Sigmoid colon (tissue), 7 donors: Measurements from ENCODE around the gene C20orf173. TPM values are rescaled to one million over a fixed set of nuclear protein-coding genes. Genes with fewer than 3 reads are reported as not detected.

ENCODE experiments used
- DNase-seq: peaks from one replicate; pipeline ENCODE4 v3.0.0-alpha.2; 2019
- H3K27ac ChIP-seq, 4 donors: fragments of 200-600 bp; sonication (generic); one replicate each; pipeline ENCODE4 v1.5.1; 2016 to 2019; ENCODE audit warnings: mild to moderate bottlenecking in 1 of 4
- H3K27me3 ChIP-seq, 3 donors: fragments of 200-600 bp; sonication (generic); one replicate each; pipeline ENCODE4 v1.5.1; 2019; ENCODE audit warnings: mild to moderate bottlenecking in 1 of 3
- H3K36me3 ChIP-seq, 4 donors: fragments of 200-600 bp; sonication (generic); one replicate each; pipeline ENCODE4 v1.5.1; 2016 to 2019
- H3K4me1 ChIP-seq, 4 donors: fragments of 200-600 bp; sonication (generic); one replicate each; pipeline ENCODE4 v1.5.1; 2017 to 2019
- H3K4me3 ChIP-seq, 4 donors: fragments of 200-600 bp; sonication (generic); one replicate each; pipeline ENCODE4 v1.5.1; 2017 to 2019; ENCODE audit warnings: mild to moderate bottlenecking in 2 of 4, moderate library complexity in 1 of 4
- H3K9me3 ChIP-seq, 4 donors: fragments of 200-600 bp in 3 of 4; sonication (generic) in 3 of 4; one replicate each; pipeline versions ENCODE4 v1.5.1 to v1.6.1; 2013 to 2019
- CTCF ChIP-seq, 4 experiments: fragments of 450-650 bp in 3 of 4; fragments of 200-600 bp in 1 of 4; IDR thresholded peaks; one replicate each; pipeline ENCODE4 v1.5.1; 2016 to 2019; ENCODE audit warnings: antibody characterized with exemption in 4 of 4, mild to moderate bottlenecking in 3 of 4, moderate library complexity in 2 of 4
- EP300 ChIP-seq, 4 donors: sonication (generic); formaldehyde crosslinking; IDR thresholded peaks; one replicate each; pipeline ENCODE4 v1.6.1; 2017; ENCODE audit warnings: antibody characterized with exemption in 4 of 4
- POLR2A ChIP-seq, 2 donors: fragments of 450-650 bp; IDR thresholded peaks; one replicate each; pipeline ENCODE4 v1.6.1; 2016; ENCODE audit warnings: antibody characterized with exemption in 2 of 2, mild to moderate bottlenecking in 2 of 2, moderate library complexity in 2 of 2
- POLR2AphosphoS5 ChIP-seq, 4 donors: sonication (generic); formaldehyde crosslinking; IDR thresholded peaks; one replicate each; pipeline ENCODE4 v1.6.1; 2017; ENCODE audit warnings: antibody characterized with exemption in 4 of 4
- WGBS, 2 donors: extraction: QIAGEN DNeasy Blood & Tissue Kit; methylation state at CpG; one replicate each; pipeline ENCODE4 v1.1.7; 2013; 5-methylcytosine and 5-hydroxymethylcytosine counted together
- intact Hi-C: fragments of 100-400 bp; cut with DNase I; formaldehyde crosslinking; loops from one replicate; pipeline ENCODE4 v1.15.1; 2023
- polyA plus RNA-seq, 3 donors: library from polyadenylated mRNA; stranded (reverse); fragments of 200-250 nt; gene quantifications; one replicate each; pipeline ENCODE4 v1.2.3, GENCODE V29; 2013
- total RNA-seq, 4 donors: library from RNA; depleted of rRNA; stranded (reverse); fragments of >200 nt; gene quantifications; one replicate each; pipeline ENCODE4 v1.1.0, GENCODE V29; 2016
- donor health status: healthy with polysubstance abuse.
- donor health status: Bipolar disorder and iron deficiency.
- donor health status: healthy.

C20orf173 gene
- total and polyA plus RNA-seq, 7 donors: not detected

GRCh38 chr20:35562541-35563110 is 33.2 kb upstream of the C20orf173 start:
- Histone ChIP-seq H3K27me3 (no peaks in the 10 kb centered on the region), H3K4me1 (peaks cover 0 to 4% (median 0%) of the 10 kb centered on the region in 4 donors), H3K9me3 (no peaks in the 10 kb centered on the region), H3K27ac (no peak overlapping the region), H3K36me3 (peaks cover 0 to 14% (median 3%) of the 10 kb centered on the region in 4 donors), H3K4me3 (no peak overlapping the region)
- 84% methylated on average over 10 of the region's 10 CpGs for WGBS, 2 donors
- intact Hi-C loops: no loop called here
- no peak for DNase-seq
- TF ChIP-seq CTCF (IDR thresholded peaks at IDR 0.05) (no peak), EP300 (IDR thresholded peaks at IDR 0.05) (no peak), POLR2A (IDR thresholded peaks at IDR 0.05) (no peak), POLR2AphosphoS5 (IDR thresholded peaks at IDR 0.05) (no peak)

GRCh38 chr20:35561671-35562070 is 32.2 kb upstream of the C20orf173 start:
- WGBS, 2 donors: 26 to 64% methylated on average over 5 of the region's 5 CpGs
- no peak overlapping the region for H3K27ac ChIP-seq
- H3K27me3 ChIP-seq: no peaks in the 10 kb centered on the region
- intact Hi-C loops: no loop called here
- TF ChIP-seq POLR2AphosphoS5 (IDR thresholded peaks at IDR 0.05): no peak
- TF ChIP-seq POLR2A (IDR thresholded peaks at IDR 0.05): no peak
- TF ChIP-seq CTCF (IDR thresholded peaks at IDR 0.05): no peak
- no peak for TF ChIP-seq EP300 (IDR thresholded peaks at IDR 0.05)
- H3K9me3 ChIP-seq: no peaks in the 10 kb centered on the region
- H3K4me3 ChIP-seq: no peak overlapping the region
- peaks cover 0 to 4% (median 0%) of the 10 kb centered on the region in 4 donors for H3K4me1 ChIP-seq
- no peak for DNase-seq
- H3K36me3 ChIP-seq: peaks cover 0 to 23% (median 10%) of the 10 kb centered on the region in 4 donors

- peaks cover 0 to 4% (median 0%) of the 10 kb centered on the region in 4 donors for H3K4me1 ChIP-seq
- TF ChIP-seq POLR2AphosphoS5 (IDR thresholded peaks at IDR 0.05): no peak
- TF ChIP-seq POLR2A (IDR thresholded peaks at IDR 0.05): no peak
- TF ChIP-seq EP300 (IDR thresholded peaks at IDR 0.05): no peak
- no peaks in the 10 kb centered on the region for H3K9me3 ChIP-seq
- H3K36me3 ChIP-seq: peaks cover 0 to 27% (median 13%) of the 10 kb centered on the region in 4 donors
- DNase-seq: no peak
- intact Hi-C loops: no loop called here
- H3K27me3 ChIP-seq: no peaks in the 10 kb centered on the region
- no peak overlapping the region for H3K27ac ChIP-seq
- no peak overlapping the region for H3K4me3 ChIP-seq
- WGBS, 2 donors: 14 to 36% methylated on average over 7 of the region's 7 CpGs
Measured at GRCh38 chr20:35561268-35561667, 31.8 kb upstream of the C20orf173 start.

GRCh38 chr20:35560541-35560940 is 31.1 kb upstream of the C20orf173 start:
- Histone ChIP-seq H3K27me3 (no peaks in the 10 kb centered on the region), H3K4me1 (peaks cover 0 to 4% (median 0%) of the 10 kb centered on the region in 4 donors), H3K27ac (no peak overlapping the region), H3K9me3 (no peaks in the 10 kb centered on the region), H3K4me3 (no peak overlapping the region), H3K36me3 (peaks cover 0 to 35% (median 16%) of the 10 kb centered on the region in 4 donors)
- TF ChIP-seq EP300 (IDR thresholded peaks at IDR 0.05) (no peak), POLR2A (IDR thresholded peaks at IDR 0.05) (no peak), CTCF (IDR thresholded peaks at IDR 0.05) (no peak), POLR2AphosphoS5 (IDR thresholded peaks at IDR 0.05) (no peak)
- 55 to 67% methylated on average over 10 of the region's 10 CpGs for WGBS, 2 donors
- no peak for DNase-seq
- intact Hi-C loops: no loop called here

GRCh38 chr20:35560105-35560511 is 30.7 kb upstream of the C20orf173 start:
- TF ChIP-seq POLR2A (IDR thresholded peaks at IDR 0.05): no peak
- no peak for TF ChIP-seq CTCF (IDR thresholded peaks at IDR 0.05)
- Histone ChIP-seq H3K4me3 (no peak overlapping the region), H3K9me3 (no peaks in the 10 kb centered on the region), H3K36me3 (peaks cover 0 to 39% (median 16%) of the 10 kb centered on the region in 4 donors), H3K27me3 (no peaks in the 10 kb centered on the region), H3K4me1 (peaks cover 0 to 4% (median 0%) of the 10 kb centered on the region in 4 donors), H3K27ac (no peak overlapping the region)
- 17 to 73% methylated on average over 18 of the region's 18 CpGs for WGBS, 2 donors
- intact Hi-C loops: no loop called here
- no peak for DNase-seq
